Gastroesophageal sphincter (tissue), 4 donors: ENCODE data around the gene SLC25A34. TPM values are rescaled to one million over a fixed set of nuclear protein-coding genes. Genes with fewer than 3 reads are reported as not detected.

ENCODE experiments used
- ATAC-seq: fragments of 150-250 bp; one replicate; pipeline ENCODE4 v1.9.1; 2016; ENCODE audit warnings: mild to moderate bottlenecking, moderate library complexity
- H3K27ac ChIP-seq, 4 donors: fragments of 200-600 bp; sonication (generic) in 3 of 4; 1 replicate in 3 of 4; 2 replicates in 1 of 4; pipeline ENCODE4 v1.5.1; 2016 to 2019
- H3K27me3 ChIP-seq: fragments of 200-600 bp; sonication (generic); one replicate; pipeline ENCODE4 v1.5.1; 2019
- H3K36me3 ChIP-seq, 2 donors: fragments of 200-600 bp; sonication (generic); one replicate each; pipeline ENCODE4 v1.5.1; 2019; ENCODE audit warnings: control low read depth in 1 of 2
- H3K4me1 ChIP-seq, 3 donors: fragments of 200-600 bp; sonication (generic); 1 replicate in 2 of 3; 2 replicates in 1 of 3; pipeline ENCODE4 v1.5.1; 2016 to 2019; ENCODE audit warnings: control low read depth in 2 of 3
- H3K4me3 ChIP-seq, 2 donors: fragments of 200-600 bp; sonication (generic); one replicate each; pipeline ENCODE4 v1.5.1; 2019; ENCODE audit warnings: mild to moderate bottlenecking in 1 of 2, moderate library complexity in 1 of 2
- H3K9me3 ChIP-seq, 3 donors: fragments of 200-600 bp; sonication (generic); one replicate each; pipeline ENCODE4 v1.5.1; 2017 to 2019; ENCODE audit warnings: control low read depth in 2 of 3
- CTCF ChIP-seq, 4 experiments: fragments of 200-600 bp in 2 of 4; fragments of 450-650 bp in 2 of 4; sonication (generic) in 1 of 4; IDR thresholded peaks; one replicate each; pipeline ENCODE4 v1.5.1; 2017 to 2019; ENCODE audit warnings: antibody characterized with exemption in 4 of 4, mild to moderate bottlenecking in 2 of 4, moderate library complexity in 2 of 4
- EP300 ChIP-seq: sonication (generic); formaldehyde crosslinking; IDR thresholded peaks from one replicate; pipeline ENCODE4 v1.6.1; 2017; ENCODE audit warnings: antibody characterized with exemption, mild to moderate bottlenecking
- POLR2A ChIP-seq, 2 donors: fragments of 450-650 bp; IDR thresholded peaks; one replicate each; pipeline ENCODE4 v1.6.1; 2017; ENCODE audit warnings: antibody characterized with exemption in 2 of 2, mild to moderate bottlenecking in 2 of 2, moderate library complexity in 1 of 2
- POLR2AphosphoS5 ChIP-seq: sonication (generic); formaldehyde crosslinking; IDR thresholded peaks from one replicate; pipeline ENCODE4 v1.6.1; 2017; ENCODE audit warnings: antibody characterized with exemption
- WGBS, 2 donors: methylation state at CpG; one replicate each; pipeline ENCODE4 v1.1.5; 2018; ENCODE audit warnings: low coverage in 1 of 2; 5-methylcytosine and 5-hydroxymethylcytosine counted together
- total RNA-seq, 4 donors: library from RNA; depleted of rRNA; stranded (reverse); fragments of >200 nt; gene quantifications; one replicate each; pipeline ENCODE4 v1.1.0, GENCODE V29; 2016

Gene SLC25A34
- total RNA-seq, 4 donors from 2014 or later = 0.10 to 2.0 (median 1.1) TPM

GRCh38 chr1:15757575-15758342 is 21.7 kb downstream of the SLC25A34 start:
- TF ChIP-seq CTCF (IDR thresholded peaks at IDR 0.05) (no peak), POLR2A (IDR thresholded peaks at IDR 0.05) (no peak), POLR2AphosphoS5 (no peak), EP300 (no peak)
- 0 to 43% methylated on average over 1 to 3 of the region's 24 CpGs for WGBS, 2 donors
- Histone ChIP-seq H3K27ac (peak overlapping the region in 3 of 4 donors; percentile 77 to 88 (median 81)), H3K27me3 (peaks cover 16% of the 10 kb centered on the region), H3K4me1 (peaks cover 0 to 70% (median 28%) of the 10 kb centered on the region in 3 donors), H3K9me3 (no peaks in the 10 kb centered on the region), H3K4me3 (peak overlapping the region; percentile 58 to 75), H3K36me3 (no peaks in the 10 kb centered on the region)
- no peak for ATAC-seq

GRCh38 chr1:15758343-15758931 is 22.4 kb downstream of the SLC25A34 start, which contains the start of gene FBLIM1:
Gene FBLIM1, plus strand, starts transcription at chr1:15758795. Its CDS starts 6,189 bp downstream, at chr1:15764984.
- Histone ChIP-seq H3K4me1 (peaks cover 0 to 71% (median 28%) of the 10 kb centered on the region in 3 donors), H3K4me3 (peak within 1 kb of the TSS; percentile 58 to 75), H3K36me3 (no peaks in the 10 kb centered on the region), H3K27ac (peak within 1 kb of the TSS; percentile 19 to 88 (median 79)), H3K27me3 (peaks cover 16% of the 10 kb centered on the region), H3K9me3 (no peaks in the 10 kb centered on the region)
- 3% methylated on average over 6 of the region's 58 CpGs; no CpG with 5 or more reads in 1 of the 2 donors for WGBS, 2 donors
- peak; percentile 31 for ATAC-seq
- TF ChIP-seq CTCF (IDR thresholded peaks at IDR 0.05) = no peak
- no peak for TF ChIP-seq POLR2A (IDR thresholded peaks at IDR 0.05)
- TF ChIP-seq EP300 = no peak
- TF ChIP-seq POLR2AphosphoS5 = no peak

GRCh38 chr1:15758953-15759661 is 23.0 kb downstream of the SLC25A34 start:
- WGBS, 2 donors = 0 to 13% methylated on average over 1 to 4 of the region's 58 CpGs

GRCh38 chr1:15760520-15761211 is 24.6 kb downstream of the SLC25A34 start:
- peaks cover 16% of the 10 kb centered on the region for H3K27me3 ChIP-seq
- peak overlapping the region in 1 of 2 donors; percentile 75 for H3K4me3 ChIP-seq
- 3% methylated on average over 6 of the region's 12 CpGs; no CpG with 5 or more reads in 1 of the 2 donors for WGBS, 2 donors
- no peak for TF ChIP-seq EP300
- peak; percentile 17 for TF ChIP-seq POLR2AphosphoS5
- no peak for TF ChIP-seq CTCF (IDR thresholded peaks at IDR 0.05)
- TF ChIP-seq POLR2A (IDR thresholded peaks at IDR 0.05) = no peak
- peak overlapping the region; percentile 15 to 77 (median 65) for H3K27ac ChIP-seq
- H3K36me3 ChIP-seq = peaks cover 0 to 15% of the 10 kb centered on the region in 2 donors
- peaks cover 0 to 89% (median 28%) of the 10 kb centered on the region in 3 donors for H3K4me1 ChIP-seq
- peak; percentile 24 for ATAC-seq
- H3K9me3 ChIP-seq = no peaks in the 10 kb centered on the region

More at GRCh38 chr1:15758953-15759661, 23.0 kb downstream of the SLC25A34 start:
- no peaks in the 10 kb centered on the region for H3K36me3 ChIP-seq
- peak overlapping the region; percentile 58 to 75 for H3K4me3 ChIP-seq
- TF ChIP-seq EP300 (no peak), CTCF (IDR thresholded peaks at IDR 0.05) (peak in 1 of 4 experiments; percentile 7)
- H3K27me3 ChIP-seq = peaks cover 16% of the 10 kb centered on the region
- ATAC-seq = peak; percentile 46
- peak overlapping the region; percentile 19 to 88 (median 79) for H3K27ac ChIP-seq
- no peaks in the 10 kb centered on the region for H3K9me3 ChIP-seq
- H3K4me1 ChIP-seq = peaks cover 0 to 77% (median 28%) of the 10 kb centered on the region in 3 donors
